Skeletal muscle satellite cell (primary cell): ENCODE data around the gene TMEM209.
"Not testable (repeated sequence)": the region's sequence is repeated elsewhere in the genome, so short reads cannot be mapped to it uniquely, and the experiment has no call there.

Source experiments
- H3K27me3 ChIP-seq: 2 replicates; pipeline ENCODE4 v1.7.0; 2013; ENCODE audit warnings: low read length; ENCODE audit not compliant: control insufficient read depth, insufficient read depth
- H3K36me3 ChIP-seq: 2 replicates; pipeline ENCODE4 v1.7.0; 2013; ENCODE audit warnings: mild to moderate bottlenecking, control low read depth, low read length; ENCODE audit not compliant: insufficient read depth
- H3K4me1 ChIP-seq: 2 replicates; pipeline ENCODE4 v1.7.0; 2013; ENCODE audit warnings: low read length; ENCODE audit not compliant: control insufficient read depth, insufficient read depth
- H3K4me2 ChIP-seq: 2 replicates; pipeline ENCODE4 v1.7.0; 2013; ENCODE audit warnings: mild to moderate bottlenecking, low read length
- H3K4me3 ChIP-seq: 2 replicates; pipeline ENCODE4 v1.7.0; 2013; ENCODE audit warnings: low read length
- H3K9ac ChIP-seq: 2 replicates; pipeline ENCODE4 v1.7.0; 2013; ENCODE audit warnings: mild to moderate bottlenecking, low read depth, low read length, moderate library complexity
- H3K9me3 ChIP-seq: replicated peaks from 2 replicates; pipeline ENCODE4 v1.7.0; 2013; ENCODE audit warnings: mild to moderate bottlenecking, control low read depth, low read length

The TMEM209 gene

DNA sequence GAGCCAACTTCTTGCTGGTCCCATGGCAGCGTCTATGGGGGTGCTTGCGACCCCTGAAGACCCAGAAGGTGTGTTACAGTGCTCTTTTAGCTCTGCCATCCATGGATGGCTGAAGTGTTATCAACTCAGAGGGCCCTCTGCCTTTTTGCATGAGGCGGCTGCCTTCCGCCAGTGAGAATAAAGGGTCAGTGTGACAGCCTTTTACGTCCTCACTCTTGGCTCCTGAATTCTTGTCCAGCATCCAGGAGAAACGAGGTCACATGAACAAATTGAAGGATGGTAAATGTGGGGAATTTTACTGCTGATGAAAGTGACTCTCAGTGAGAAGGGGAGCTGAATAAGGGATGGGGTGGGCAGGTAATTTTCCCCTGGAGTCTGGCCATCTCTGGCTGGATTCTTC lies 26.6 kb upstream of the TMEM209 start:
- Histone ChIP-seq H3K4me2 (no peak overlapping the region), H3K4me1 (no peaks in the 10 kb centered on the region), H3K4me3 (no peak overlapping the region), H3K9me3 (no peaks in the 10 kb centered on the region), H3K27me3 (peaks cover 2% of the 10 kb centered on the region), H3K9ac (no peak overlapping the region), H3K36me3 (no peaks in the 10 kb centered on the region)

DNA sequence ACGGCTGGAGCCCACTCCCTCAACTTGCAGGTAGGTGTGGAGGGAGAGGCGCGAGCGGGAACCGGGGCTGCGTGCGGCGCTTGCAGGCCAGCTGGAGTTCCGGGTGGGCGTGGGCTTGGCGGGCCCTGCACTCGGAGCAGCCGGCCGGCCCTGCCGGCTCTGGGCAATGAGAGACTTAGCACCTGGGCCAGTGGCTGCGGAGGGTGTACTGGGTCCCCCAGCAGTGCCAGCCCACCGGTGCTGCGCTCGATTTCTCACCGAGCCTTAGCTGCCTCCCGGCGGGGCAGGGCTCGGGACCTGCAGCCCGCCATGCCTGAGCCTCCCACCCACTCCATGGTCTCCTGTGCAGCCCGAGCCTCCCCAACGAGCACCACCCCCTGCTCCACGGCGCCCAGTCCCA lies 24.8 kb upstream of the TMEM209 start:
- not testable (repeated sequence) for H3K9me3 ChIP-seq, H3K4me1 ChIP-seq, H3K4me3 ChIP-seq, H3K36me3 ChIP-seq, H3K4me2 ChIP-seq, H3K9ac ChIP-seq, H3K27me3 ChIP-seq

DNA sequence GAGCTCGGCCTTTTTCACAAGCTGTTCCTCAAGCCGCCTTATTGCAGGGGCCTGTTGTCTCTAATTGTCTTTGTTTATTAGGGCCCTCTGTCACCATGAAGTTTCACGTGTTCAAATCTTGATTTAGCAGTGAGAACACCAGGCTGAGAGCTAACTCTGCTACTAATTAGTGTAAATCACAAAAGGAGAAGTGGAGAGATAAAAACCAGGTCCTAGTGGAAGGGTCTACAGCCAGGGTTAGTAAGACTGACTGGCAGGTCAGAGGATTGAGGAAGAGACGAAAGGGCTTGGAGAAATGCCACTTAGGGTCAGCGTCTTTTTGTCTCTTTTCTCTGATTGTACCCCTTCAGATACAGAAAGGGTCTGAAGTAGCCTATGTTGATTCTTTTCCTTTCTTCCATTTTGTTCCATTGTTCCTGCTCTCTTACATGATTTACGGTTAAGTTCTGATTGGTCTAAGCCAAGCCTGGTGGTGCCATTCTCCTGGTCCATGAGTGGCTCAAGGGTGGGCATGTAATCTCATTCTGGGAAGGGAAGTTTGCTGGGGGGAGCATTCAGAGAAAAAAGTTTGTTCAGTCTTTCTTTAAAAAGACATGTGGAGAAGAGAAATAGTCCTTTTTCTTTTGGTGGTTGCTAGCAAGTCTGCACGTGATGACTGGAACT lies 23.8 kb upstream of the TMEM209 start:
- Histone ChIP-seq H3K4me3 (no peak overlapping the region), H3K4me1 (peaks cover 2% of the 10 kb centered on the region), H3K9ac (no peak overlapping the region), H3K9me3 (no peaks in the 10 kb centered on the region), H3K36me3 (no peaks in the 10 kb centered on the region), H3K27me3 (no peaks in the 10 kb centered on the region), H3K4me2 (no peak overlapping the region)

DNA sequence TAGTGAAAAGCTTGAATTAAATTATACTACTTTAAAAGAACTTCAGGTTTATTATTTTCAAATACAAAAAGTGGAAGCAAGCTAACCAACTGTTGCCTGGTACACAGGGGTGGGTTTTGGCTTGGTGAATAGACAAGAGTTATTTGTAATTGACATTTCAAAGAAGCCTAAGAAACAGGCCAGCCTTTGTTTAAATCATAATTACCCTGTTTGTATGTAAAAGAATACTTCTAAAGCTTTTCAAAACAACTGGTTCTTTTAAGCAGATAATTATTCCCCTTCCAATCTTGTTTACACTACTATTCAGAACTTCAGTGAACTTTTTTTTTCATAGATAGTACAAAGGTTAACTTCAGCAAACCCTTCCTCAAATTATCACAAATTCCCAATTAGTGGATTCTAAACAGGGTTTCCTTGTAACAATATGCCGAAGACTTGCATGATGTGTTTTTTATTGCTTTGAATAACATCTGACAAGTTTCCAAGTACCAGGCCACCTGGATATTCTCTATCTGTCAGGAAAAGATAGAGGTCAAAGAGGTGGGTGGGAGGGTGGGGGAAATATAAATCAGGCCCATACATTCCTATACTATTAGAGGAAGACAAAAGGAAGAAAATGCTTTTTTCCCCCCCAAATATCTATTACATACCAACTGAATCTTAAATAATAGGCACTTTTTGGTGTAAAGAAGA lies 22.8 kb upstream of the TMEM209 start:
- no peak overlapping the region for H3K4me3 ChIP-seq
- no peak overlapping the region for H3K9ac ChIP-seq
- H3K4me2 ChIP-seq, result no peak overlapping the region
- H3K4me1 ChIP-seq, result peaks cover 2% of the 10 kb centered on the region
- no peaks in the 10 kb centered on the region for H3K9me3 ChIP-seq
- no peaks in the 10 kb centered on the region for H3K36me3 ChIP-seq
- H3K27me3 ChIP-seq, result no peaks in the 10 kb centered on the region

DNA sequence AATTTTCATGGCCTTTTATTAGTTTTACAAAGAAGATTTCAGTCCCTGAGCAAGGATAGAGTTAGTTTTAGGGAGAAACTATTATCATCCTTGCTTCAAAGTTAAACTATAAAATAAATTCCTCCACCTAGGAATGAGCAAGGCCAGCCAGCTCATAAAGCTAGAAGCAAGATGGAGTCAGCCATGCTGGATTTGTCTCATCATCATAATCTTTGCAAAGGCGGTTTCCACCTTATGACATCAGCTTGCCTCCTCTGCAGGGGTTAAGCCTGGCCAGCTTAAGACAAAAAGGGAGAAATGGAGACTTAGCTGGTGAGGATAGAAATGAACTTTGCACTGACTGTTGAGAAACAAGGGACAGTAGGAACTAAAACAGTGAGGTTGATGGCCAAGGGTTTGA lies 21.1 kb upstream of the TMEM209 start:
- Histone ChIP-seq H3K36me3 (no peaks in the 10 kb centered on the region), H3K4me2 (no peak overlapping the region), H3K27me3 (no peaks in the 10 kb centered on the region), H3K4me3 (no peak overlapping the region), H3K4me1 (peaks cover 2% of the 10 kb centered on the region), H3K9ac (no peak overlapping the region), H3K9me3 (no peaks in the 10 kb centered on the region)

DNA sequence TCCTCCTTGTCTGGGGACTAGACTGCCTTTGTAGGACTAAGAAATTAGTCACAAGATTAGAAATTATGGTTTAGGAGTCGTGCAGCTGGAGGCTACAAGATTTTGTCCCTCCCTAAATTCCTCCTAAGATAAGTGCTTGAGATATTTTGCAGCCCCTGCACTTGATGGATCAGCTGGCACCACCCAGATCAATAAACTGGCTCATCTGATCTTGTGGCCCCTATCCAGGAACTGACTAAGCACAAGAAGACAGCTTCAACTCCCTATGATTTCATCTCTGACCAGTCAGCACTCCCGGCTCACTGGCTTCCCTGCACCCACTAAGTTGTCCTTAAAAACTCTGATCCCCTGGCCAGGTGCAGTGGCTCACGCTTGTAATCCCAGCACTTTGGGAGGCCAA lies 19.7 kb upstream of the TMEM209 start:
- peak overlapping the region; percentile 30 for H3K9ac ChIP-seq
- H3K9me3 ChIP-seq, result not testable (repeated sequence)

DNA sequence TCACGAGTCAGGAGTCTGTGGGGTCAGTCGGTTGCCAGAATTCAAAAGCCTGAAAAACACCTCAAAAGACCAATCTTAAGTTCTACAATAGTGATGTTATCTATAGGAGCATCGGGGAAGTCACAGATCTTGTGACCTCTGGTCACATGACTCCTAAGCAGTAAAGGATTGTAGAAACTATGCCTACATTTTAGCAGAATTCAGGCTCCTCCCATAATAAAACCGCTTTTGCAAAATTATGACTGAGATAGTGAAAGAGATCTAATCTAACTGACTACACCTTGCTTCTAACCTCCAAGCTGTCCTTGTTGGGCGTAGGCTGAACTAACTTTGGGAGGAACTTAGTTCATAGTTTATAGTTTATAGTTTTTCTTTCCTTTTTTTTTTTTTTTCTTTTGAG lies 19.0 kb upstream of the TMEM209 start:
- H3K4me2 ChIP-seq, result no peak overlapping the region
- H3K36me3 ChIP-seq, result no peaks in the 10 kb centered on the region
- peaks cover 2% of the 10 kb centered on the region for H3K4me1 ChIP-seq
- H3K27me3 ChIP-seq, result peaks cover 7% of the 10 kb centered on the region
- H3K9me3 ChIP-seq, result no peaks in the 10 kb centered on the region
- no peak overlapping the region for H3K4me3 ChIP-seq
- H3K9ac ChIP-seq, result no peak overlapping the region

More for the DNA sequence above, 19.7 kb upstream of the TMEM209 start:
- H3K4me3 ChIP-seq, H3K36me3 ChIP-seq, H3K4me1 ChIP-seq, H3K27me3 ChIP-seq: not testable (repeated sequence)
- H3K4me2 ChIP-seq, result peak overlapping the region; percentile 54

DNA sequence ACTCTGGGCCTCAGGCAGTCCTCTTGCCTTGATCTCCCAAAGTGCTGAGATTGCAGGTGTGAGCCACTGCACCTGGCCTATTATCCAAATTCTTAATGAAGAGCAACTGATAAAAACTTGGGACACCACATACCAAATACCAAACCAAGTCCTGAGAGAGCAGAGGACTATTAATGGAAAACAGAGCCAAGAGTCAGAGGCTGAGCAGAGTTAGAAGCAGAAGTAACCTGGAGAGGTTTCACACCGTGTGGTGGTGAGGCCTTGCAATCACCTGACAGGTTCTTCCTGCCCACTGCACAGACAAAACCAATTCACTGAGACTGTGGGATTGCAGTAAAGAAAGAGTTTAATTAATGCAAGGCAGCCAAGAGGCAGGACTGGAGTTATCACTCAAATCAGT lies 18.4 kb upstream of the TMEM209 start:
- no peak overlapping the region for H3K4me3 ChIP-seq
- H3K4me1 ChIP-seq, result peaks cover 2% of the 10 kb centered on the region
- H3K36me3 ChIP-seq, result no peaks in the 10 kb centered on the region
- no peak overlapping the region for H3K4me2 ChIP-seq
- peaks cover 7% of the 10 kb centered on the region for H3K27me3 ChIP-seq
- no peak overlapping the region for H3K9ac ChIP-seq
- no peaks in the 10 kb centered on the region for H3K9me3 ChIP-seq

DNA sequence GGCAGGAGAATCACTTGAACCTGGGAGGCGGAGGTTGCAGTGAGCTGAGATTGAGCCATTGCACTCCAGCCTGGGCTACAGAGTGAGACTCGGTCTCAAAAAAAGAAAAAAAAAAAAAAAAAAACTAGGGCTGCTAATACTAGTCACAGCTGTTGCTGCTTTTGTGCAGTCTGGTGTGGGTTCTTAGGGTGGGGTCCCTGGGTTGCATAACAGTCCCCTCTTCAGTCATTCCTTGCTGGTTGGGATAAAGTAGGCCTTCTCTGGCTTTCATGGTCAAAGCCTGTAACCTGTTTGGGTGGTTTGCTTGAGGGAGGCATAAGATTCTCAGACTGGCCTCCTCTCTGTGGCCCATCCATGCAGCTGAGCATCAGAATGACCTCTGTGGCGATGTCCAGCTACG lies 16.5 kb upstream of the TMEM209 start:
- Histone ChIP-seq H3K9me3 (no peaks in the 10 kb centered on the region), H3K4me2 (no peak overlapping the region), H3K9ac (no peak overlapping the region), H3K4me1 (peaks cover 2% of the 10 kb centered on the region), H3K36me3 (no peaks in the 10 kb centered on the region), H3K27me3 (peaks cover 7% of the 10 kb centered on the region), H3K4me3 (no peak overlapping the region)

DNA sequence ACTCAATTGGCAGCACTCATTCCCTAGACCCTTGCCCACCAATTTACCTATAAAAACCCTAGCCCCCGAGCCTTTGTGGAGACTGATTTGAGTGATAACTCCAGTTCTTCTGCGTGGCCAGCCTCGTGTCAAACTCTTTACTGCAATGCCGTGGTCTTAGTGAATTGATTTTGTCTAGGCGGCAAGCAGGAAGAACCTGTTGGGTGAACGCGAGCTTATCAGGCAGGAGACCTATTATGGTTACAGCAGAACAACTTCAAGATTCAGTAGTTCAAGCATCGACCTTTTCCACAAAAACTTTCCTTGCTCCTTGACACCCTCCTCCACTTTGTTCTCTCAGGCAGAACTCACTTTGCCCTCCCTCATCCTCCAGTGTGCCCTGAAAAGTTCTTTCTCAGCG lies 14.7 kb upstream of the TMEM209 start:
- no peak overlapping the region for H3K4me3 ChIP-seq
- peaks cover 15% of the 10 kb centered on the region for H3K27me3 ChIP-seq
- no peak overlapping the region for H3K9ac ChIP-seq

DNA sequence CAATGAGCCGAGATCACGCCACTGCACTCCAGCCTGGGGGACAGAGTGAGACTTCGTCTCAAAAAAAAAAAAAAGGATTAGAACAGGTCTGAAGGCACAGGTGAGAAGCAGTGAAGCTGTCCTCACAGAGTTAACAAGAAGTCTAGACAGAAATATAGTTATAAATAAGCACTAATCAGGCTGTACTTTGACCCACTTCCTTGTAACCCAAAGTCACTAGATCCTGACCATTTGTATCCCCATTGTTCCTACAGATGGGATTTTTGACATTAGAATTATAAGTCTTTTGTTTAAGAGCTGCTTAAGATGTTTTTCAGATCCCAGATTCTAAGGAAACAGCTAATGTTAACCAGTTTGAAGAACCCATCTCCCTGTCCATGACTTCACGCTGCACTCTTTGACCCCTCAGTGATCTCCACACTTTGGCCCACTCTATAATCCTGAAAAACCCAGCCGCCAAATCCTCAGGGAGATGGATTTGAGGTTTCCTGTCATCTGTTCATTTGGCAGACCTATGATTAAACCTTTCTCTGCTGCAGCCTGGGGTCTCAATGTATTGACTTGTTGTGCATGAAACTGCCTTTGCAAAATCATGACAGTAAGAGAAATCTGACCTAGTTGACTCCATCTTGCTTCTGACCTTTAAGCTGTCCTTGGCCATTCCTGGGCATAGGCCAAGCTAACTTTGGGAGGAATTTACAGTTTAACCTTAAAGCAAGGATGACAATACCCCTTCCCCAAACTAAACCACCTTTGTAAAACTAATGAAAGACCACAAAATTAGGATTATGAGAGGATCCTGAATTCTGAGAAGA lies 13.8 kb upstream of the TMEM209 start:
- peaks cover 15% of the 10 kb centered on the region for H3K27me3 ChIP-seq
- H3K9me3 ChIP-seq, result no peaks in the 10 kb centered on the region
- no peak overlapping the region for H3K4me3 ChIP-seq

More for the DNA sequence above, 14.7 kb upstream of the TMEM209 start:
- Histone ChIP-seq H3K36me3 (no peaks in the 10 kb centered on the region), H3K4me1 (no peaks in the 10 kb centered on the region), H3K4me2 (no peak overlapping the region), H3K9me3 (no peaks in the 10 kb centered on the region)

More for the DNA sequence above, 13.8 kb upstream of the TMEM209 start:
- Histone ChIP-seq H3K4me1 (no peaks in the 10 kb centered on the region), H3K36me3 (no peaks in the 10 kb centered on the region), H3K4me2 (no peak overlapping the region), H3K9ac (no peak overlapping the region)
